NK-92 treated with Interleukin-12 subunit alpha and Interleukin-12 subunit beta, amount 100 ng/mL, for 24 hours (cell line): ENCODE measurements around the gene CT47C1.
"Not testable (repeated sequence)": the region's sequence is repeated elsewhere in the genome, so short reads cannot be mapped to it uniquely, and the experiment has no call there.

Experiments used
- DNase-seq: peaks from one replicate; lab custom pipeline; 2025; lab: John Stamatoyannopoulos, UW

Gene CT47C1

GRCh38 chrX:119072744-119073143, at the start of gene CT47C1:
TSS of gene CT47C1 (plus strand) at chrX:119072993. CDS start at chrX:119073226, 233 bp downstream.
- no peak for DNase-seq

GRCh38 chrX:119025900-119026299, 46.9 kb upstream of the CT47C1 start:
- no peak for DNase-seq

GRCh38 chrX:119026344-119026743, 46.4 kb upstream of the CT47C1 start:
- not testable (repeated sequence) for DNase-seq

- DNase-seq: not testable (repeated sequence)
These were observed 44.6 kb upstream of the CT47C1 start for GRCh38 chrX:119027960-119028732.

GRCh38 chrX:119028733-119029330, 44.0 kb upstream of the CT47C1 start:
- no peak for DNase-seq

- DNase-seq: not testable (repeated sequence)
These were observed 43.1 kb upstream of the CT47C1 start for GRCh38 chrX:119029656-119030055.

- DNase-seq: no peak
These were observed 41.8 kb upstream of the CT47C1 start for GRCh38 chrX:119030990-119031389.

GRCh38 chrX:119036107-119037029, 36.4 kb upstream of the CT47C1 start:
- no peak for DNase-seq

- DNase-seq: no peak
These were observed 32.4 kb upstream of the CT47C1 start for GRCh38 chrX:119040432-119040831.

GRCh38 chrX:119041175-119041574, 31.6 kb upstream of the CT47C1 start:
- DNase-seq: no peak

GRCh38 chrX:119042040-119042439, 30.8 kb upstream of the CT47C1 start:
- no peak for DNase-seq

GRCh38 chrX:119042996-119043395, 29.8 kb upstream of the CT47C1 start:
- no peak for DNase-seq

- no peak for DNase-seq
These were observed 26.9 kb upstream of the CT47C1 start for GRCh38 chrX:119045884-119046283.

- no peak for DNase-seq
These were observed 17.1 kb upstream of the CT47C1 start for GRCh38 chrX:119055687-119056086.

GRCh38 chrX:119062750-119063374, 9.9 kb upstream of the CT47C1 start:
- DNase-seq: no peak

GRCh38 chrX:119063428-119063827, 9.4 kb upstream of the CT47C1 start:
- DNase-seq: no peak

GRCh38 chrX:119067023-119067739, 5.6 kb upstream of the CT47C1 start:
- DNase-seq: no peak

GRCh38 chrX:119069128-119069527, 3.7 kb upstream of the CT47C1 start:
- DNase-seq: no peak

- no peak for DNase-seq
These were observed 3.0 kb upstream of the CT47C1 start for GRCh38 chrX:119069762-119070161.

GRCh38 chrX:119071381-119071780, 1.4 kb upstream of the CT47C1 start:
- no peak for DNase-seq

GRCh38 chrX:119073200-119073905, 560 bp downstream of the CT47C1 start:
- no peak for DNase-seq
